IPS-20b (cell line): ENCODE results near the gene SPATA46.

Experiments used
- H3K27ac ChIP-seq: one replicate; pipeline ENCODE4 v1.5.1; 2013; ENCODE audit warnings: low read length
- H3K27me3 ChIP-seq: 2 replicates; pipeline ENCODE4 v1.6.1; 2013; ENCODE audit warnings: mild to moderate bottlenecking, low read length, inconsistent platforms; ENCODE audit not compliant: insufficient read depth
- H3K36me3 ChIP-seq: 2 replicates; pipeline ENCODE4 v1.6.1; 2013; ENCODE audit warnings: low read depth, mild to moderate bottlenecking, inconsistent platforms, low read length, moderate library complexity; ENCODE audit not compliant: insufficient read depth
- H3K4me1 ChIP-seq: 2 replicates; pipeline ENCODE4 v1.6.1; 2013; ENCODE audit warnings: mild to moderate bottlenecking, control low read depth, inconsistent platforms, low read length, moderate library complexity; ENCODE audit not compliant: insufficient read depth
- H3K4me3 ChIP-seq: 2 replicates; pipeline ENCODE4 v1.5.1; 2013; ENCODE audit warnings: mild to moderate bottlenecking, low read length, inconsistent platforms
- H3K9ac ChIP-seq: 2 replicates; pipeline ENCODE4 v1.6.1; 2013; ENCODE audit warnings: low read depth, mild to moderate bottlenecking, inconsistent platforms, low read length, moderate library complexity
- H3K9me3 ChIP-seq: 2 replicates; pipeline ENCODE4 v1.6.1; 2013; ENCODE audit warnings: mild to moderate bottlenecking, low read depth, low read length, inconsistent platforms; ENCODE audit not compliant: insufficient read depth

SPATA46 gene

GRCh38 chr1:162370721-162371120 lies 5.9 kb downstream of the SPATA46 start:
- no peak overlapping the region for H3K27ac ChIP-seq
- H3K9ac ChIP-seq = no peak overlapping the region
- H3K9me3 ChIP-seq = no peaks in the 10 kb centered on the region
- no peak overlapping the region for H3K4me3 ChIP-seq
- no peaks in the 10 kb centered on the region for H3K4me1 ChIP-seq
- H3K36me3 ChIP-seq = peaks cover 7% of the 10 kb centered on the region; the same call in 1 of the 2 replicates
- no peaks in the 10 kb centered on the region for H3K27me3 ChIP-seq

- no peaks in the 10 kb centered on the region for H3K27me3 ChIP-seq
- H3K4me1 ChIP-seq = no peaks in the 10 kb centered on the region
- H3K9me3 ChIP-seq = no peaks in the 10 kb centered on the region
- H3K27ac ChIP-seq = no peak overlapping the region
- no peak overlapping the region for H3K9ac ChIP-seq
- no peak overlapping the region for H3K4me3 ChIP-seq
- peaks cover 7% of the 10 kb centered on the region; the same call in 1 of the 2 replicates for H3K36me3 ChIP-seq
These were observed 6.5 kb downstream of the SPATA46 start for GRCh38 chr1:162370161-162370560.

GRCh38 chr1:162369571-162369970 lies 7.1 kb downstream of the SPATA46 start:
- H3K4me3 ChIP-seq = no peak overlapping the region
- no peak overlapping the region for H3K27ac ChIP-seq
- H3K9ac ChIP-seq = no peak overlapping the region
- peaks cover 7% of the 10 kb centered on the region; the same call in 1 of the 2 replicates for H3K36me3 ChIP-seq
- no peaks in the 10 kb centered on the region for H3K4me1 ChIP-seq
- H3K9me3 ChIP-seq = no peaks in the 10 kb centered on the region
- H3K27me3 ChIP-seq = no peaks in the 10 kb centered on the region

- Histone ChIP-seq H3K4me1 (no peaks in the 10 kb centered on the region), H3K27me3 (no peaks in the 10 kb centered on the region), H3K27ac (no peak overlapping the region), H3K9ac (no peak overlapping the region), H3K4me3 (no peak overlapping the region), H3K36me3 (peaks cover 7% of the 10 kb centered on the region; the same call in 1 of the 2 replicates), H3K9me3 (no peaks in the 10 kb centered on the region)
These were observed 8.2 kb downstream of the SPATA46 start for GRCh38 chr1:162368451-162368850.

GRCh38 chr1:162367772-162368171 lies 8.9 kb downstream of the SPATA46 start:
- H3K9me3 ChIP-seq = no peaks in the 10 kb centered on the region
- no peaks in the 10 kb centered on the region for H3K27me3 ChIP-seq
- H3K27ac ChIP-seq = no peak overlapping the region
- no peak overlapping the region for H3K9ac ChIP-seq
- no peak overlapping the region for H3K4me3 ChIP-seq
- 0 out of 2 replicates have a peak, but pooled peaks cover 4% of the 10 kb centered on the region for H3K4me1 ChIP-seq
- peaks cover 7% of the 10 kb centered on the region; the same call in 1 of the 2 replicates for H3K36me3 ChIP-seq

- H3K4me1 ChIP-seq = 0 out of 2 replicates have a peak, but pooled peaks cover 4% of the 10 kb centered on the region
- peaks cover 7% of the 10 kb centered on the region; the same call in 1 of the 2 replicates for H3K36me3 ChIP-seq
- no peaks in the 10 kb centered on the region for H3K9me3 ChIP-seq
- H3K4me3 ChIP-seq = no peak overlapping the region
- no peaks in the 10 kb centered on the region for H3K27me3 ChIP-seq
- no peak overlapping the region for H3K9ac ChIP-seq
- no peak overlapping the region for H3K27ac ChIP-seq
These were observed 9.6 kb downstream of the SPATA46 start for GRCh38 chr1:162367073-162367472.

- H3K4me3 ChIP-seq = no peak overlapping the region
- H3K36me3 ChIP-seq = peaks cover 9% of the 10 kb centered on the region; the same call in 1 of the 2 replicates
- H3K27me3 ChIP-seq = no peaks in the 10 kb centered on the region
- no peaks in the 10 kb centered on the region for H3K9me3 ChIP-seq
- H3K27ac ChIP-seq = no peak overlapping the region
- H3K4me1 ChIP-seq = 0 out of 2 replicates have a peak, but pooled peaks cover 4% of the 10 kb centered on the region
- H3K9ac ChIP-seq = no peak overlapping the region
These were observed 10.0 kb downstream of the SPATA46 start for GRCh38 chr1:162366671-162367070.

- Histone ChIP-seq H3K9ac (no peak overlapping the region), H3K27ac (no peak overlapping the region), H3K36me3 (peaks cover 11% of the 10 kb centered on the region; the same call in 1 of the 2 replicates), H3K27me3 (no peaks in the 10 kb centered on the region), H3K4me1 (0 out of 2 replicates have a peak, but pooled peaks cover 4% of the 10 kb centered on the region), H3K9me3 (no peaks in the 10 kb centered on the region), H3K4me3 (no peak overlapping the region)
These were observed 10.5 kb downstream of the SPATA46 start for GRCh38 chr1:162366149-162366548.

GRCh38 chr1:162365284-162366020 lies 11.2 kb downstream of the SPATA46 start:
- H3K4me3 ChIP-seq = no peak overlapping the region
- peaks cover 14% of the 10 kb centered on the region; the same call in 1 of the 2 replicates for H3K36me3 ChIP-seq
- H3K27ac ChIP-seq = no peak overlapping the region
- H3K9ac ChIP-seq = no peak overlapping the region
- H3K27me3 ChIP-seq = no peaks in the 10 kb centered on the region
- 0 out of 2 replicates have a peak, but pooled peaks cover 4% of the 10 kb centered on the region for H3K4me1 ChIP-seq
- H3K9me3 ChIP-seq = no peaks in the 10 kb centered on the region

- Histone ChIP-seq H3K27me3 (no peaks in the 10 kb centered on the region), H3K4me3 (no peak overlapping the region), H3K27ac (no peak overlapping the region), H3K4me1 (0 out of 2 replicates have a peak, but pooled peaks cover 4% of the 10 kb centered on the region), H3K9me3 (no peaks in the 10 kb centered on the region), H3K36me3 (peaks cover 14% of the 10 kb centered on the region; the same call in 1 of the 2 replicates), H3K9ac (no peak overlapping the region)
These were observed 12.2 kb downstream of the SPATA46 start for GRCh38 chr1:162364498-162364897.

GRCh38 chr1:162363823-162364222 lies 12.8 kb downstream of the SPATA46 start:
- no peaks in the 10 kb centered on the region for H3K27me3 ChIP-seq
- H3K4me1 ChIP-seq = 0 out of 2 replicates have a peak, but pooled peaks cover 4% of the 10 kb centered on the region
- no peak overlapping the region for H3K4me3 ChIP-seq
- peaks cover 16% of the 10 kb centered on the region for H3K36me3 ChIP-seq
- H3K27ac ChIP-seq = no peak overlapping the region
- H3K9me3 ChIP-seq = no peaks in the 10 kb centered on the region
- H3K9ac ChIP-seq = no peak overlapping the region

- Histone ChIP-seq H3K9ac (no peak overlapping the region), H3K9me3 (no peaks in the 10 kb centered on the region), H3K4me1 (0 out of 2 replicates have a peak, but pooled peaks cover 4% of the 10 kb centered on the region), H3K36me3 (peaks cover 13% of the 10 kb centered on the region), H3K4me3 (no peak overlapping the region), H3K27ac (no peak overlapping the region), H3K27me3 (no peaks in the 10 kb centered on the region)
These were observed 15.3 kb downstream of the SPATA46 start for GRCh38 chr1:162361349-162361748.
